GM10266 (cell line): ENCODE measurements around the gene BANK1.

ENCODE experiments used
- DNase-seq: peaks from one replicate; pipeline ENCODE4 v3.0.0; 2012; ENCODE audit errors: extremely low spot score
- TF ChIP-seq, protein P1 (sequence below): IDR thresholded peaks from 2 replicates; pipeline ENCODE4 v1.5.1; 2012; ENCODE audit warnings: mild to moderate bottlenecking, low read depth; ENCODE audit not compliant: control insufficient read depth, insufficient read depth; ENCODE audit errors: missing control alignments

BANK1 gene

GRCh38 chr4:101763576-101763975 is 27.0 kb upstream of the BANK1 start:
- no peak for DNase-seq
- TF ChIP-seq, protein P1, sequence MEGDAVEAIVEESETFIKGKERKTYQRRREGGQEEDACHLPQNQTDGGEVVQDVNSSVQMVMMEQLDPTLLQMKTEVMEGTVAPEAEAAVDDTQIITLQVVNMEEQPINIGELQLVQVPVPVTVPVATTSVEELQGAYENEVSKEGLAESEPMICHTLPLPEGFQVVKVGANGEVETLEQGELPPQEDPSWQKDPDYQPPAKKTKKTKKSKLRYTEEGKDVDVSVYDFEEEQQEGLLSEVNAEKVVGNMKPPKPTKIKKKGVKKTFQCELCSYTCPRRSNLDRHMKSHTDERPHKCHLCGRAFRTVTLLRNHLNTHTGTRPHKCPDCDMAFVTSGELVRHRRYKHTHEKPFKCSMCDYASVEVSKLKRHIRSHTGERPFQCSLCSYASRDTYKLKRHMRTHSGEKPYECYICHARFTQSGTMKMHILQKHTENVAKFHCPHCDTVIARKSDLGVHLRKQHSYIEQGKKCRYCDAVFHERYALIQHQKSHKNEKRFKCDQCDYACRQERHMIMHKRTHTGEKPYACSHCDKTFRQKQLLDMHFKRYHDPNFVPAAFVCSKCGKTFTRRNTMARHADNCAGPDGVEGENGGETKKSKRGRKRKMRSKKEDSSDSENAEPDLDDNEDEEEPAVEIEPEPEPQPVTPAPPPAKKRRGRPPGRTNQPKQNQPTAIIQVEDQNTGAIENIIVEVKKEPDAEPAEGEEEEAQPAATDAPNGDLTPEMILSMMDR: no peak

- TF ChIP-seq, protein P1: no peak
- DNase-seq: no peak
Measured at GRCh38 chr4:101774807-101775206, 15.7 kb upstream of the BANK1 start.

DNA sequence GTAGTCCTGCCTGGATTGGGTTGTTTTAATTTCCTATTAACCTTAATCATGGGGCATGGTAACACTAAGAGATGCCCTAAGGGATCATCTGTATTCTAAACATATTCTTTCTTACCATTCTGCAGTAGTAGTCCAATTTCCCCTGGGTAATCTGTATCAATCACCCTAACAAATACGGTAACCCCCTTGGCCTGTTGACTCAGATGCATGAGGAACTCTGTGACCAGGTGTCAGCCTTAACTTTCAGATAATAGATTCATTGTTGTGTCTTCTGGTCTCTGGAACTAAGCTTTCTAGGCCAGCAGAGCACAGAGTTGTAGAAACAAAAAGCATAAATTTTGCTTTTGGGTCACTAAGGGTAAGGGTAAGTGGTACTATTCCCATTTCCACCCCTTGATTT is 13.1 kb upstream of the BANK1 start:
- DNase-seq: no peak
- TF ChIP-seq, protein P1: no peak

- no peak for DNase-seq
- TF ChIP-seq, protein P1: no peak
Measured at GRCh38 chr4:101780284-101780683, 10.2 kb upstream of the BANK1 start.

- DNase-seq: no peak
- TF ChIP-seq, protein P1: no peak
Measured at GRCh38 chr4:101782546-101782945, 8.0 kb upstream of the BANK1 start.

- DNase-seq: no peak
- TF ChIP-seq, protein P1: no peak
Measured at GRCh38 chr4:101784957-101785356, 5.6 kb upstream of the BANK1 start.

GRCh38 chr4:101785486-101785885 is 5.0 kb upstream of the BANK1 start:
- no peak for DNase-seq
- TF ChIP-seq, protein P1: no peak
